Fibroblast of upper back skin (primary cell): ENCODE data around the gene ANXA4.
"Not testable (repeated sequence)": the region's sequence is repeated elsewhere in the genome, so short reads cannot be mapped to it uniquely, and the experiment has no call there.

Experiments
- DNase-seq: peaks from one replicate; pipeline ENCODE4 v3.0.0-alpha.2; 2013

Gene ANXA4

DNA sequence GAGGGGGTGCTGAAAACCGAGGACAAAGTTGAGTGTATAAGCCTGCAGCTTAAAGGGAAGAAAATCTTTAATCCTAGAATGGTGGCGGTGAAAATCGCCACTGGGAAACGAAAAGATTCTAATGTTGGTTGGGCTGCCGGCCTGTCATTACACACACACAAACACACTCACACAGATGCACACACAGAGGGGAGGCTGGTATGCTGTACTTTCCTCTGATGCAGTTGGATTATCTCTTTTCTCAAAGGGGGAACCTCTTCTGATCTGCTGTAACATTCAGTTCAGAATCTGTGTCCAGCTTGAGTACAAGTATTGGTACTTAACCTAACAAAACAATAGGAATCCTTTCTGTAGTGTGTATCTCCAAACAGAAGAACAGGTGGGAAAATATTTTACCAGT, 39.0 kb downstream of the ANXA4 start:
- no peak for DNase-seq

DNA sequence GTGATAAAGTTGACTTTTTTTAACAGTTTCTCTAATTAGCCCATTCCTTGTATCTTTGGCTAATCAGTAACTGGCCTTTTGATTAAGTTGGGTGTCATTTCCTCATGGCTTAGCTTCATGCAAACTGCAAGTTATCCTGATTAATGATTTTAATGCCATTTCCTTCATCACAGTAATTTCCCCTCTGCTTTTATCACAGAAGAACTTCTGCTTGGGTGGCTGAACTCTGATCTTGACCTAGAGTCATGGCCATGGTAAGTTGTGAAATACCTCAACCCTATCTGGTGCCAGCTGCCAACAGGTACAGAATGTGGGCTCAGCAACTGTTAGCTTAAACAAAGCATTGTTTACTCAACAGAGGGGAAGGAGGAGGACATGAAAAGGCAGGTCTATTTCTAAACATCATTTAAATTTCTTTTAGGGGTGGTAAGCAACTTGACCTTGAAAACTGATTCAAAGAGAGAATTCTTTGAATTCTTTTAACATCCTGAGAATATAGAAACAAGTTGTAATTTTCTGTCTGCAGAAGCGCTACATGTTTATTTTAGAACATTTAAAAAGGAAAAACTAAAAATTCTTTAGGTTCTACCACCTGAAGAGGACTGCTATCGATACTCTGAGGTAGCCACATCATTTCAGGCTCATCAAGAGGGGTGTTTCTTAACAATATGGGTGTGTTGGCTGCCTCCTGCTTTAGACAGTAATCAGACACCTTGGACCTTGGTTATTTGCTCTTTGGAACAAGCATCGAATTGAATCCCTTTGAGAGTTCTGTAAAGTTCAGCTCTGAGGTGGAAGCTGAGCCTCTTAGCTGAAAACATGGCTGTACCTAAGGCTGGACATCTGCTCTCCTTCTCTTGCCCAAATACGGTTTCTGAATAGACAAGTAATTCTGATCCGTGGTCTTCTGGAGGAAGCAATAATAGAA, 39.7 kb downstream of the ANXA4 start:
- no peak for DNase-seq

DNA sequence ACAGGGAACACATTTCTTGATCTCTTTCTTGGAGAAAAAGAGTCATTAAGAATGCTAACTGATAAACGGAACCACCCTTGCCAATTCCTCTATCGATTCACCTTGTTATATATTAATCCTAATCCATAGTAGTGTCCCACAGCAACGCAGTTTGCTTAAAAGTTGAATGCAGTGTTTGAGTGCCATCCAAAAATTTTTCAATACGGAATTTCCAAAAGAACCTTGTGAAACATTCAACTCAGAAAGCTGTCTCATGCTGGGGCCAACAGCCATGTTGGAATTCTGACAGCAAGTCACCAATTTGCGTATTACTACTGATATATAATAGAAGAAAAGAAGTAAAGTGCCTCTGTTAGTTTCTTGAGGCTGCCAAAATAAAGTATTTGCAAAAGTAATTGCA, 42.3 kb downstream of the ANXA4 start:
- DNase-seq, result no peak

DNA sequence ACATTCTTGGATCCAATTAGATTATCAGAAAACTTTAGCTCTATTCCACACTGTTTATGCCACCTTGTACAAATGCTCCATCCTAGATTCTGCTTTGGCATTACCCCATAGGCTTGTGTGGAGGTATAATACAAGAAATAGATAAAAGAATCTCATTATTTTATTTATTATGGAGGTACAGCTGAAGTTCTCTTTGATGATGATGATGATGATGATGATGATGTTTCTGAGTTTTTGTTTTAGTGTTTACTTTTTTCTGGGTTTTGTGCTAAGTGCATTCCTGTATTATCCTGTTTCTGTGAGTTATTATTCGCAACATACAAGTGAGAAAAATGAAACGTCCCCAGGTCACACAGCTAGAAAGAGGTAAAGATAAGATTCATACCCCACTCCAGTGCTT, 43.4 kb downstream of the ANXA4 start:
- no peak for DNase-seq

DNA sequence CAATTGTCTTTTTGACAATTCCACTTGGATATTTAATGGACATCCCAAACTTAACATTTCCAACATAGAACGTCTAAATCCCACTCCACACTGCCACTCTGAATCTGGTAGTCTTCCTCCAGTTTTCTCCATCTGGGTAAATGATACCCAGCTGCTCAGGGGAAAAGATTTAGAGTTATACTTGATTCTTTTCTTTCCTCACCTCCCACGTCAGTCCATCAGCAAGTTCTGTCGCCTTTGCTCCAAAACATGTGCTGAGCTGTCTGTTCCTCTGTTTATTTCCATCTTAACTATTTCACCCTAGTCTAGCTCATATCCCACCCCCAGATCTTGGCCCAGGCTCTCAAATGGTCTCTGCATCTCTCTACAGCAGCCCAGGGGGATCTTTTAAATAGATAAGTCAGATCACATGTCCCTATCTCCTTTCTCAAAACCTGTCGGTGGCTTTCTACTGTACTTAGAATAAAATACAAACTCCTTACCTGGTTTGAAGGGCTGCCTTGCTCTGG, 44.2 kb downstream of the ANXA4 start:
- DNase-seq, result no peak

DNA sequence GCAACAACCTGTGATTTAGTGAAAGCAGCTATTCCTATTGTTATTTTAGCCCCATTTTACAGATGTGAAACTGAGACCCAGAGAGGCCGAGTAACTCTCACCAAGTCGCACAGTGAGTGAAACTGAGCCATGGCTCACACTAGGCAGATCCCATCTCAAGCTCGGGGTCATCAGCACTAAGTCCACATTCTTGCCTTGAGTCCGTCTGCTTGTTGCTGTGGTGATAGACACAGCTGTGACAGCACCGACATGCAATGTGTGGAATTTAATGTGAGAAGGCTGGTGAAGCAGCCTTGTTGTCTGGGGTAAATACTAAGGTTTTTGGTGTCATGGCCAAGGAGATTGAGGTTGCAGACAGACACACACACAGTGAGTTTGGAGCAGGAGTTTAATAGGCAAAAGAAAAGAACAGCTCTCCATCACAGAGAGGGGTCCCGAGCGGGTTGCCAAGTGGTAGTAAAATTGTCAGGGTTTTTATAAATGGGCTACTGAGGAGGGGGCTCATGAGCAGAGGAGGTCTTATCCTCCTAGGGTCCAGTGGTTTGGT, 47.3 kb downstream of the ANXA4 start:
- DNase-seq, result peak; percentile 90

DNA sequence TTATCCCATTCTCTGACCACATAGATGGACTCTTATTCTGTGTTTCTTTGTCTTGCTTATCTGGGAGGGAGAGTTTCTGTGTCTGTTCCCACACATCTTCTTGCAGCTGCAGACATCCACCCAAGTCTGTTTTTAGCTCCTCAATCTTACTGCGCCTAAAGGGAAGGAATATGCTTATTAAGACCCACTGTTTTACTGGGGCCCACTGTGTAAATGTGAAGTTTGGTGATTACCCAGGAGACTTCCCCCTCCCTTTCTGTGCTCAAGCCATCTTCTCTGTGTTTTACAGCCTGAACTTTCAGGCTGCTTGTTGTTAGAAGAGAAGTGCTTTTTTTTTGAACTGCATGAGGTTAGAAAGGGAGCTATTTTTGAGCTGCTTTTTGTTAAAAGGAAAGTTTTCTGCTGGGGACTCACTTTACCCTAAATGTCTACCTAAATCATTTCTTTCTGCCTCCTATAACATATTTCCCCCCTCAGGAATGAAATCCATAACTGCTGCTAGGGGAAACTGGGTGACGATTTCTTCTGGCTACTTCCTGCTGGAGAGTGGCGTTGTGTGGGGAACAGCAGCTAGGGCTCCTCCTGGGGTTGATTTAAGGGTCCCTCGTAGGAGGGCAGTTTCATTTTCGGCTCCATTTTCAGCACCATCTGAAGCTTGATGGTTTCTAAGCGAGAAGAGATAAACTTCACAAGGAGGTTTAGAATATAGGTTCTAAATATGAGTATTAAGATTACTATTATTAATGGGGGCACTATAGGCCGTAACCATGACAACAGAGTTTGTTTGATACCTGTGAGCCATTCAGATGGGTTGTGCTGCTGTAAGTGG, 48.1 kb downstream of the ANXA4 start:
- peak; percentile 19 for DNase-seq

DNA sequence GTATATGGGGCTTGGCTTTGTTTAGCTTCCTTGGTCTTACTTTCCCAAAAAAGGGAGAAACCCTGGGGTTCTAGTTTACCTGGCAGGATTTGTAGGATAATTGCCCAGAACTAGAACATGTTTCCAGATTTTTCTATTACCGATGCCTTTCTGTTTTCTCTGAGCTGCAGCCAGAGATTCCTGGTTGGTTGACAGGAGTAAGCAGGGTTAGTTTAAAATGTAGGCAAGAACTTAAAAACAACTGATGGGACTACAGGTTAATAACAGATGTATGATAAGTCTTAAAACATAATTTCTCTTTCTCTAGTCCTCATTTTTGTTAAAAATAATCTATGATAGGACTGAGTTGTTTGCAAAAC, 48.6 kb downstream of the ANXA4 start:
- no peak for DNase-seq

DNA sequence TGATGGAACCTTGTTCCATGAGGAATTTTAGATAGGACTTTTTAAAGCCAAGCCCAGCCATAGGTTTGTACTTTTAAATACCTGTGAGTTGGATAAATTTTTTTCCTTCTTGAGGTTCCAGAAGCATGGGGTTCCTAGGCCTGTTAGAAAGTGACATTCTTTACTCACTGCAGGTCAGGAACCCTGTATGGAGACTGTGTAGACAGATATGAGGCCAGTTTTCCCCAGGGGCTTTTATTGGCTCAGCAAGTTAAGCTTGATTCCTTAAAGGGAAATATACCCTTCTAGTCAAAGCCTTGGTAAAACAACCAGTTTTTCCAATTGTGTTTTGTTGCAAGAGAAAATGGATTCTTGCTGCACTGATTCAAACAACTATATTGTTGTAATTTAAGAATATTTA, 49.1 kb downstream of the ANXA4 start:
- peak; percentile 57 for DNase-seq

DNA sequence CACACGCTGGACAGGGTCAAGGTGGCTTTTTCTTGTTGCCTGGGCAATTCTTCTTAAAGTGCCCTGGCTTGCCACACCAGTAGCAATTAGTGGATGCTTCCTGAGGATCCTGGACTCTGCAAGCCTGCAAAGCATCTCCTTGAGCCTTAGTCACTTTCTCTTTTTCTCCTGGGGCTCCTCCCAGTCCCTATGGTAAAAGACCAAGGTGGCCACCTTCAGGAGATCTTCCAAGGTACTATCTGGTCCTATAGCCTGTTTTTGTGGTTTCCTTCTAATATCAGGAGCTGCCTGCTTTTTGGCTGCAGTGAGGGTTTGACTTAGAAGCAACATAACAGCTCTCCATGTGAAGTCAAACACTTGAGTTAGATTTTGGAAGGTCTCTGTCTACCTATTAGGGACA, 54.2 kb downstream of the ANXA4 start:
- no peak for DNase-seq

DNA sequence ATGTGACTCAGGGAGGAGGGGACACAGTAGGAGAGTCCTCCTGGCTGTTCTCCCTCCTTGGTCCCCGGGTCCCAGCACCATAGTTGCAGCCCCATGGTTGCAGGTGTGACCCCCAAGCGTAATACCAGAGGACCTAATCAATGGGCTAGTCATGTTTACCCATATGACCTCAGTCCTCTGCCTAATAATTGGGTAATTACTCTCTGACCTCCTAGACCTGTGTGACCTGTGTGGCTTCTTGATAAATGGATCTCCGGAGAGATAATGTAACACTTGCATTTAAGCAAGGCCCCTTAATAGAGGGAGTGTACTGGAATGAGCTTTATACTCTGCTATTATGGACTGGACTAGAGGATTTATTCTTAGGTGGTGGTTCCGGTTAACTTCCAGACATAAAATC, 55.3 kb downstream of the ANXA4 start:
- no peak for DNase-seq

DNA sequence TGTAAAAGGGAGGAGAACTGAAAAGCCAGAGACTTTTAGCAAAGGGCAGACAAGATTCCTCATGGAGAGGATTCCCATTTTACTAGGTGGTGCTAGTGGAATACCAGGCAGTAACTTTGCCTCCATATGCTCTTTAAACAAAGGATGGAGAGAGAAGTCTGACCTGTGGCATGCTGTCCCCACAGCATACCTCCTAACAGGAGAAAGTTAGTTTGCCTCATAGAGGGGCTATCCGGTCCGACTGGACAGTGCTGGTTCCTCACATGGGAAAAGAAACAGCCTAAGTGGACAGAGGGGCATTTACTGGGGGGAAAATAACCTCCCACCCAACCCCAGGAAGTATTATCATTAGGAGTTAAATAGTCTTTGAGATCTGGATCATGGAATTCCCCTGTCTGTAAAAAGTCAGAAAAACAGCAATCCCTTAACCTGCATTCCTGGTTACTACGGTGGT, 55.9 kb downstream of the ANXA4 start:
- DNase-seq, result no peak

DNA sequence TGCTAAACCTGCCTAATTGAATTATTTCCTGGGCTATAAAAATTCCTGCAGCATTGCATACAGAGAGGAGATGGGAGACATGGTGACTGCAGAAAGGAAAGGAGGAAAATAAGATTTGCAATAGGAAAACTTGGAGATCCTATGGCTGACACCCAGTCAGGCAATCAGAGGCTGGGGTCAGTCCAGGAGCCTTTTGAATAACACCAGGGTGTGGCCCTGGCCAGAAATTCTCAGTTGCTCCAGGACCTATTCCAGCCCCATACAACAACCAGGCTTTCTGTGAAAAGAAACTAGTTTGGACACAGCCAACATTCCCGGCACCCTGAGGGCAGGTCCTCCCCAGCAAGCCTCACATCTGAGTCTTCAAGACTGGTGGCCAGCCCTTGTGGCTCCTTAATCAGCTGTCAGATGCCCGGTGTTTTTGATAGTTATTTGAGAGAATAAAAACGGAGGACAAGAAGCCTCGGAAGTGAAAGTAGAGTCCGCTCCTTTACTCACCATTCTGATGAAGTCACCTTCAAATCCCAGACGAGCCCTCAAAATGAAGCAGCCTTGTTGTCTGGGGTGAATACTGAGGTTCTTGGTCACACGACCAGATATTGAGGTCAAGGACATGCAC, 56.5 kb downstream of the ANXA4 start:
- DNase-seq, result peak; percentile 67

DNA sequence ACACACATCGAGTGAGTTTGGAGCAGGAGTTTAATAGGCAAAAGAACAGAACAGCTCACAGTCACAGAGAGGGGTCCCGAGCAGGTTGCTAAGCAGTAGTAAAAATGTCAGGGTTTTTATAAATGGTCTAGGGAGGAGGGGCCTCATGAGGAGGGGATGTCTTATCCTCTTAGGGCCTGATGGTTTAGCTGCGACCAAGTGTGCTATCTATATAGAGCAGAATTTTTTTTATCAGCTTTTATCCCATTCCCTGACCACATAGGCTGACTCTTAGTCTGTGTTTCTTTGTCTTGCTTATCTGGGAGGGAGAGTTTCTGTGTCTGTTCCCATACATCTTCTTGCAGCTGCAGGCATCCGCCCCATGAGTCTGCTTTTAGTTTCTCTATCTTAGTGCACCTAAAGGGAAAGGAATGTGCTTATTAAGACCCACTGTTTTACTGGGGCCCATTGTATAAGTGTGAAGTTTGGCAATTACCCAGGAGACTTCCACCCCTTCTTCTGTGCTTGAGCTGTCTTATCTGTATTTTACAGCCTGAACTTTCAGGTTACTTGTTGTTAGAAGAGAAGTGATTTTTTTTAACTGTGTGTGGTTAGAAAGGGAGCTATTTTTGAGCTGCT, 57.1 kb downstream of the ANXA4 start:
- peak; percentile 71 for DNase-seq

DNA sequence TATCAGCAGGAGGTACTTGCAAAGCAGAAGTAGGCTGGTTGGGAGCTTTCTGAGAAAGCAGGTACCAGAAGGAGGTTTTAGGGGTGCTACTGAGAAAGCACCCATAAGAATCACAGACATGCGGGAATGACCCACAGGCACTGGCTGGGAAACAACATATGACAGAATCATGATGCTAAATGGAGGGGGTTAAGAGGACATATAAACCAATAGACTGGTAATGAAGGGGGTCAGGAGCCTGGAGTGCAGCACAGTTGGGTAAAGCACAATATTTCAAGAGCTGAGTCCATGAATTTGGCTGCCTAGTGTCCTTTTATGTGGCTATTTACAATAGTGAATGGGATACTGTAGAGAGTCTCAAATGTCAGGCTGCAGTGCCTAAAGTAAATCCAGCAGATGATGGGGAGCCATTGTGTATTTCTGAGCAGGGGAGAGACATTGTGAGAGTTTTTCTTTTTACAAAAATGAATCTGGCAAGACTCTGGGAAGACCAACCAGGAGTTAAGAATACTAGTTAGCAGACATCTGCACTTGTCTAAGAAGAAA, 59.9 kb downstream of the ANXA4 start:
- no peak for DNase-seq

DNA sequence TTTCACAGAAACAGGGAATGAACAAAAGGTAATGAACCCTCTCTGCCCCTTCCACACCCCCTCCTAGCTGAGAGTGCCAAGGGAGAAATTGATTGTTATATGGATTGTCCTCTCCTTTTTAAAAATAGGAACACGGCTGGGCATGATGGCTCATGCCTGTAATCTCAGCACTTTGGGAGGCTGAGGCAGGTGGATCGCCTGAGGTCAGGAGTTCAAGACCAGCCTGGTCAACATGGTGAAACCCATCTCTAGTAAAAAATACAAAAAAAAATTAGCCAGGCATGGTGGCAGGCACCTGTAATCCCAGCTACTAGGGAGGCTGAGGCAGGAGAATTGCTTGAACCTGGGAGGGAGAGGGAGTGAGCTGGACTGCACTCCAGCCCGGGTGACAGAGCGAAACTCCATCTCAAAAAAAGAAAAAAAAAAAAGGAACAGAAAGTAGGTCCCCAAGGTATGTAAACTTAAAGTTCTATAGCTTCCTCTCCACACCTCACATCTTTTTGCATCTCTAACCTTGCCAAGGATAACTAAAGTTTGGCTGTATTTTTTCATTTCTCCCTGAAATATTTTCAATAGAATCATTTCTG, 60.9 kb downstream of the ANXA4 start:
- not testable (repeated sequence) for DNase-seq

DNA sequence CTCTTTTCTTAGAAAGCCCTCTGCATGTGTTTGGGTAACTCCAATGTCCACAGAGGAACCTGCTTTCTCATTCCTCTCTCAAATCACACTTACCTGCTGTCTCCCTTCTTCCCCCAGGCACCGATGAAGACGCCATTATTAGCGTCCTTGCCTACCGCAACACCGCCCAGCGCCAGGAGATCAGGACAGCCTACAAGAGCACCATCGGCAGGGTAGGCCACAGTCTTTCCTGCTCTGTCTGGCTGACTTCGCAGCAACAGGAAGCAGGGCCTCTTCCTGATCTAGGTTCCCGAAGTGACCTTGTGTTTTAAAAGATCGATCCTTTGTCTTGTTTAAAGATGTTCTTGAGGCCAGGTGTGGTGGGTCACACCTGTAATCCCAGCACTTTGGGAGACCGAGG, 62.5 kb downstream of the ANXA4 start:
- no peak for DNase-seq

DNA sequence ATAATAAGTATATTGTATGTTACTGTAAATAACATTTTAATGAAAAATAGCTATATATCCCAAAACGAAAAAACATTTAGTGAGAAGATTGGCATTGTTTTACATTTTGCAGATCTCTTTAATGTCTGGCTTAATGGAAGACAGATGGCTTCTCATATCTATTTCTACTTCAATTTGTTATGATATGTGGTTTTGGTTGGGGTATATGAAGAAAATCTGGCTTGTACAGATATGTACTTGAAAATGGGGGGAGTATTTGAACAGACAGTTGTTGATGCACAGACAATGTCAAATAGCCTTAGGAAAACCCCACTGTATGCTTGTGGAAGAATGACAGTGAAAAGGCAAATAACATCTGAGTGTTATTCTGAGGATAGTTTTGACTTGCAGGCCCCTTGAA, 64.0 kb downstream of the ANXA4 start:
- no peak for DNase-seq

DNA sequence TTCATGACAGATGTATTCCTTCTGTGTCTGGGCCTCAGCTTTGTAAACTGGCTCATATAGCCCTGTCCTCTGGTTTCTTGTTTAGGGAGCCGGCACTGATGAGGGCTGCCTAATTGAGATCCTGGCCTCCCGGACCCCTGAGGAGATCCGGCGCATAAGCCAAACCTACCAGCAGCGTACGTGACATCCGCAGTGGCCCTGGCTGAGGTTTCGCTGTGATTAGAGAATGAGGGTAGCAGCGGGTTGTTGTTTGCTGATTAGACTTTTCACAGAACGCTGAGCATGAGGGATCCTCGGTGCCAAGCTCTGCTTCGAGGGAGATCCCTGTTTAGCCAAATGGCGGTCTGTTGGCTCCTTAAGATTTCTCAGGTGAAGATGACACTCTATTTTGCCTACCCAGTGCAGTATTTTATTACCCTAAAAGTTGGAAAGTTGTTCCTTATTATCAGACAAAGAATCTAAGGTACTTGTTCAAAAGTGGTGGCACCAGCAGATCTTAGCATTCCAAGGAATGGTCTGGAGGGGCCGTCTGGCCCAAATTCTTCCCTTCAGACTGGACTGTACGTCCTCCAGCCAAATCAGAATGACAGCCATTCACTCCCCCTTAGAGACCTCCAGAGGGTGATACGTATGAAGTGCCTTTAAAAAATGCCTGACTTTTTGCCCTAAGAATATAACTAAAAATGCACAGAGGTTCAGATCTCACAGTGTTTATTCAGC, 66.0 kb downstream of the ANXA4 start:
- no peak for DNase-seq

DNA sequence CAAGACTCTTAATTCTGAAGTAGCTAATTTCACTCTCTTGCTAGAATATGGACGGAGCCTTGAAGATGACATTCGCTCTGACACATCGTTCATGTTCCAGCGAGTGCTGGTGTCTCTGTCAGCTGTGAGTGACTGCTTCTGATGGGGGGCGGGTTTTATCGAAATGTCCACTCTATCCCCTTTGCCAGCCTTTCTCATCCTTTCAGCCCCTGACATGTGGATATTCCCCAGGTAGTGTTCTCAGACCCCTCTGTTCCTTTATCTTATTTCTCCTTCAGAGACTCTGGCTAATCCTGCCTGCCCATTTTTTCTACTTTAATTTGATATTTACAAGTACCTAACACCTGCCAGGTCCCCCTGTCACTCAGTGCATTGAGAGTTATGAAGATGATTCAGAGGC, 68.6 kb downstream of the ANXA4 start:
- DNase-seq, result no peak

DNA sequence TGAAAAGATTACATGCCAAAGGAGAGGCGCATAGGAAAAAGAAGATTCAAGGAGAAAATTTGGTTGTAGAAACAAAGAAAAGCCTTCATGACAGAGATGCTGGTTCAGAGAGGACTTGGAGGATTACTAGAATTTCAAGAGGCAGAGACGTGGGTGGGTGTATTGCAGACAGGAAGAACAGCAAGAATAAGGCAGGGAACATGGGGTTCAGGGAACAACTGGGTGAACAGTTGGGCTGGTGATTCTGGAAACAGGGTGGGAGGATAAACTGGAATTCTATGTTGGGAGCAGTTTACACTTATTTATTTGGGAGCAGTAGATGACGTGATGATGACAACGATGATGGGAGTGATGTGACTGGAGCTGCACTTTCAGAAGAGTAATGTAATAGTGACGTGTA, 69.1 kb downstream of the ANXA4 start:
- no peak for DNase-seq
